ENCODE measurements around the gene GLIPR1L1. TPM values are rescaled to one million over a fixed set of nuclear protein-coding genes. Genes with fewer than 3 reads are reported as not detected.

Gene GLIPR1L1
- total and polyA plus RNA-seq, 2 of the 4 experiments (the other 2 are of a cell fraction): not detected

DNA sequence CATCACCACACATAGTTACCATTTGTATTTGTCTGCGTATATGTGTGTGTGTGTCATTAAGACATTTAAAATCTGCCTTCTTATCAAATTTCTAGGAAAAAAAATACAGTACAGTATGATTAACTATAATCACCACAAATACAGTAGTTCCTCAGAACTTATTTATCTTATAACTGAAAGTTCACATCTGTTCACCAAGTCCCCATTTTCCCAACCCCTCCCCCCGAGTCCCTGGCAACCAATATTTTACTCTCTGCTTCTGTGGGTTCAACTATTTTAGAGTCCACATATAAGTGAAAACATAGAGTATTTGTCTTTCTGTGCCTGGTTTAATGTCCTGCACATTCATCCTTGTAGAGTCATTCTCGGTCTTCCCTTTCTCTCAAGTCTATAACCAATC lies 16.7 kb upstream of the GLIPR1L1 start:
- H3K56ac ChIP-seq (ENCODE audit: extremely low read depth, insufficient read depth, low read length): no peak overlapping the region
- H2BK20ac ChIP-seq (ENCODE audit: low read depth, low read length): no peak overlapping the region
- H2BK15ac ChIP-seq (ENCODE audit: low read depth, low read length): no peak overlapping the region
- H3K36me3 ChIP-seq (ENCODE audit: control insufficient read depth, insufficient read depth, low read length): no peaks in the 10 kb centered on the region
- H3K14ac ChIP-seq (replicated peaks; ENCODE audit: low read depth, low read length): no peak overlapping the region
- dilution Hi-C loops (cut with HindIII; ENCODE audit: low sequenced_read_pairs, unreplicated experiment) (no loop called here), in situ Hi-C loops (cut with MboI; ENCODE audit: low sequenced_read_pairs) (no loop called here), intact Hi-C loops (cut with micrococcal nuclease) (no loop called here)
- ChIA-PET POLR2A (ENCODE audit: unreplicated experiment) (no interaction called here), CTCF (no interaction called here)
- no peak for TF ChIP-seq MAFK (IDR thresholded peaks at IDR 0.05; ENCODE audit: low read depth, low read length)
- no peak for TF ChIP-seq NFE2L2 (IDR thresholded peaks at IDR 0.05; ENCODE audit: low read depth, low read length)
- no peak for TF ChIP-seq RCOR1 (IDR thresholded peaks at IDR 0.05; ENCODE audit: insufficient replicate concordance, low read length)
- no peak for TF ChIP-seq CHD1 (IDR thresholded peaks at IDR 0.05; ENCODE audit: low read depth, low read length)
- TF ChIP-seq ELK1 (IDR thresholded peaks at IDR 0.05; ENCODE audit: borderline replicate concordance, low read depth, low read length): no peak
- no peak for TF ChIP-seq RAD21 (IDR thresholded peaks at IDR 0.05; ENCODE audit: low read length)
- no peak for TF ChIP-seq FOS (IDR thresholded peaks at IDR 0.05; ENCODE audit: low read depth, low read length)
- no peak for TF ChIP-seq MXI1 (IDR thresholded peaks at IDR 0.05; ENCODE audit: borderline replicate concordance, low read depth, low read length)
- TF ChIP-seq CEBPB (IDR thresholded peaks at IDR 0.05; ENCODE audit: low read depth, low read length): no peak
- TF ChIP-seq, protein P1, sequence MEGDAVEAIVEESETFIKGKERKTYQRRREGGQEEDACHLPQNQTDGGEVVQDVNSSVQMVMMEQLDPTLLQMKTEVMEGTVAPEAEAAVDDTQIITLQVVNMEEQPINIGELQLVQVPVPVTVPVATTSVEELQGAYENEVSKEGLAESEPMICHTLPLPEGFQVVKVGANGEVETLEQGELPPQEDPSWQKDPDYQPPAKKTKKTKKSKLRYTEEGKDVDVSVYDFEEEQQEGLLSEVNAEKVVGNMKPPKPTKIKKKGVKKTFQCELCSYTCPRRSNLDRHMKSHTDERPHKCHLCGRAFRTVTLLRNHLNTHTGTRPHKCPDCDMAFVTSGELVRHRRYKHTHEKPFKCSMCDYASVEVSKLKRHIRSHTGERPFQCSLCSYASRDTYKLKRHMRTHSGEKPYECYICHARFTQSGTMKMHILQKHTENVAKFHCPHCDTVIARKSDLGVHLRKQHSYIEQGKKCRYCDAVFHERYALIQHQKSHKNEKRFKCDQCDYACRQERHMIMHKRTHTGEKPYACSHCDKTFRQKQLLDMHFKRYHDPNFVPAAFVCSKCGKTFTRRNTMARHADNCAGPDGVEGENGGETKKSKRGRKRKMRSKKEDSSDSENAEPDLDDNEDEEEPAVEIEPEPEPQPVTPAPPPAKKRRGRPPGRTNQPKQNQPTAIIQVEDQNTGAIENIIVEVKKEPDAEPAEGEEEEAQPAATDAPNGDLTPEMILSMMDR (conservative IDR thresholded peaks at IDR 0.05; ENCODE audit: low read depth, low read length): no peak
- TF ChIP-seq MAZ (IDR thresholded peaks at IDR 0.05; ENCODE audit: borderline replicate concordance, low read depth, low read length): no peak
- no peak for TF ChIP-seq SMC3 (IDR thresholded peaks at IDR 0.05; ENCODE audit: low read depth, low read length)
- no peak overlapping the region; the same call in 1 of the 2 replicates for H2BK120ac ChIP-seq (ENCODE audit: low read depth, low read length)
- H3K23ac ChIP-seq (ENCODE audit: low read depth, low read length): no peak overlapping the region
- no peak overlapping the region for H3K4me2 ChIP-seq (ENCODE audit: low read depth, low read length)
- no peak overlapping the region for H4K8ac ChIP-seq (ENCODE audit: low read depth in 2 of 2, low read length in 2 of 2)
- no TSS peak for BruUV-seq (replicated peaks)
- no peaks in the 10 kb centered on the region for H3K27me3 ChIP-seq (ENCODE audit: control insufficient read depth, insufficient read depth, low read length)
- H2AK5ac ChIP-seq (ENCODE audit: low read depth, low read length): no peak overlapping the region
- no peak overlapping the region for H2AFZ ChIP-seq (replicated peaks; ENCODE audit: low read length, poor library complexity)
- no peak overlapping the region for H2AK9ac ChIP-seq (replicated peaks; ENCODE audit: low read depth, low read length, poor library complexity)
- H3K4me3 ChIP-seq (ENCODE audit: insufficient read depth, low read depth, low read length): no peak overlapping the region
- H3K18ac ChIP-seq (ENCODE audit: low read depth, low read length): no peak overlapping the region
- no peak overlapping the region for H3K9ac ChIP-seq (ENCODE audit: low read depth, low read length)
- no peak overlapping the region for H3K27ac ChIP-seq (ENCODE audit: insufficient read depth, low read length)
- peaks cover 2% of the 10 kb centered on the region; the same call in 1 of the 2 replicates for H3K4me1 ChIP-seq (ENCODE audit: control insufficient read depth, insufficient read depth, low read length)
- no peak overlapping the region for H4K91ac ChIP-seq (ENCODE audit: insufficient read depth, low read depth, low read length)
- no CpG with 5 or more reads among the region's 3 CpGs for WGBS, 2 experiments (ENCODE audit: extremely low coverage in 2 of 2, insufficient read length in 1 of 2)
- no peaks in the 10 kb centered on the region for H3K9me3 ChIP-seq (ENCODE audit: control insufficient read depth, insufficient read depth, low read length)
- ATAC-seq (ENCODE audit: low read depth): no peak
- no peaks in the 10 kb centered on the region for H3K79me1 ChIP-seq (ENCODE audit: low read depth in 1 of 2, low read length in 2 of 2)
- peaks cover 2% of the 10 kb centered on the region; the same call in 1 of the 2 replicates for H3K9me1 ChIP-seq (ENCODE audit: insufficient read depth, low read length)
- no peak for DNase-seq
- no peak overlapping the region for H3K4ac ChIP-seq (ENCODE audit: low read depth, low read length)
- H4K5ac ChIP-seq (ENCODE audit: low read depth, low read length): no peak overlapping the region
- H2BK5ac ChIP-seq (ENCODE audit: low read depth, low read length, poor library complexity, severe bottlenecking): no peak overlapping the region
- no peaks in the 10 kb centered on the region for H4K20me1 ChIP-seq (ENCODE audit: insufficient read depth, low read length)
